Measurements from ENCODE around the gene SLC25A24. TPM values are rescaled to one million over a fixed set of nuclear protein-coding genes. Genes with fewer than 3 reads are reported as not detected.

Gene SLC25A24
- total and polyA plus RNA-seq, 9 of the 15 experiments (the other 6 are each of a cell fraction or from before 2014, with no cell fraction given), result 6.9 to 34.9 (median 25.4) TPM

- 0% methylated on average over 1 of the region's 1 CpG for WGBS (ENCODE audit: insufficient coverage, low coverage, missing lambda C conversion rate)
- no peak for ATAC-seq
- no peaks in the 10 kb centered on the region for H3K9me1 ChIP-seq (ENCODE audit: control insufficient read depth, insufficient read depth, low read length)
Observed at GRCh38 chr1:108106775-108107174, 93.4 kb downstream of the SLC25A24 start.

More at GRCh38 chr1:108106775-108107174, 93.4 kb downstream of the SLC25A24 start:
- H3K36me3 ChIP-seq (ENCODE audit: control insufficient read depth, insufficient read depth, low read length), result no peaks in the 10 kb centered on the region
- CTCF ChIA-PET (ENCODE audit: low intra/inter-chr PET ratio), result no interaction called here
- no TSS peak for BruUV-seq (replicated peaks)
- POLR2A ChIA-PET, result interaction anchor here (0.6 kb wide), 1 partner anchor 520 kb away, joined by 3 read pairs; no protein-coding TSS in a partner anchor
- H3K27me3 ChIP-seq (ENCODE audit: control insufficient read depth in 2 of 2, insufficient read depth in 2 of 2, low read length in 2 of 2), result peaks cover 0 to 6% of the 10 kb centered on the region in 2 experiments; a peak in 1 of 5 replicates
- no peak overlapping the region for H3K9ac ChIP-seq (ENCODE audit: insufficient read depth in 1 of 2, low read depth in 2 of 2, low read length in 2 of 2)
- DNase-seq (ENCODE audit: extremely low read depth in 1 of 4, low spot score in 3 of 4), result no peak
- in situ Hi-C loops (cut with MboI), result no loop called here
- no peak overlapping the region for H3K27ac ChIP-seq (ENCODE audit: extremely low read depth, low read depth, low read length)
- no peaks in the 10 kb centered on the region for H3K4me1 ChIP-seq (replicated peaks in 1 of 2; ENCODE audit: control insufficient read depth in 2 of 2, insufficient read depth in 2 of 2, low read length in 2 of 2)
- no peaks in the 10 kb centered on the region for H3K79me2 ChIP-seq (ENCODE audit: control insufficient read depth, insufficient read depth, low read length)
- intact Hi-C loops (cut with micrococcal nuclease), result no loop called here
- FAIRE-seq, result no peak
- TF ChIP-seq ZKSCAN8 (CRISPR knock-in tag; IDR thresholded peaks at IDR 0.05) (no peak), MAZ (CRISPR knock-in tag; conservative IDR thresholded peaks at IDR 0.05 in 1 of 2, IDR thresholded peaks at IDR 0.05 in 1 of 2) (no peak), IFI16 (CRISPR knock-in tag; IDR thresholded peaks at IDR 0.05) (no peak), HNRNPUL1 (IDR thresholded peaks at IDR 0.05; ENCODE audit: low read length) (no peak), PHF21A (IDR thresholded peaks at IDR 0.05; ENCODE audit: borderline replicate concordance, low read depth) (no peak), ZFP30 (CRISPR knock-in tag; IDR thresholded peaks at IDR 0.05; ENCODE audit: borderline replicate concordance) (no peak), ZNF436 (CRISPR knock-in tag; IDR thresholded peaks at IDR 0.05) (no peak), ZNF699 (CRISPR knock-in tag; IDR thresholded peaks at IDR 0.05; ENCODE audit: insufficient replicate concordance) (no peak)
- TF ChIP-seq, protein P1, sequence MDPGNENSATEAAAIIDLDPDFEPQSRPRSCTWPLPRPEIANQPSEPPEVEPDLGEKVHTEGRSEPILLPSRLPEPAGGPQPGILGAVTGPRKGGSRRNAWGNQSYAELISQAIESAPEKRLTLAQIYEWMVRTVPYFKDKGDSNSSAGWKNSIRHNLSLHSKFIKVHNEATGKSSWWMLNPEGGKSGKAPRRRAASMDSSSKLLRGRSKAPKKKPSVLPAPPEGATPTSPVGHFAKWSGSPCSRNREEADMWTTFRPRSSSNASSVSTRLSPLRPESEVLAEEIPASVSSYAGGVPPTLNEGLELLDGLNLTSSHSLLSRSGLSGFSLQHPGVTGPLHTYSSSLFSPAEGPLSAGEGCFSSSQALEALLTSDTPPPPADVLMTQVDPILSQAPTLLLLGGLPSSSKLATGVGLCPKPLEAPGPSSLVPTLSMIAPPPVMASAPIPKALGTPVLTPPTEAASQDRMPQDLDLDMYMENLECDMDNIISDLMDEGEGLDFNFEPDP (CRISPR knock-in tag; IDR thresholded peaks at IDR 0.05), result no peak
- no peak overlapping the region for H2AFZ ChIP-seq (ENCODE audit: low read depth, low read length)
- H4K20me1 ChIP-seq (replicated peaks; ENCODE audit: control insufficient read depth, insufficient read depth, low read length), result no peaks in the 10 kb centered on the region
- no peak overlapping the region for H3K4me3 ChIP-seq
- no peak overlapping the region for H3K4me2 ChIP-seq (ENCODE audit: insufficient read depth, low read length)
- H3K9me3 ChIP-seq (replicated peaks; ENCODE audit: control insufficient read depth, insufficient read depth, low read depth, low read length), result no peaks in the 10 kb centered on the region; the same call in 1 of the 2 replicates

All from K562 (cell line).